SK-N-SH (cell line): Measurements from ENCODE around the gene ECEL1. TPM values are rescaled to one million over a fixed set of nuclear protein-coding genes. Genes with fewer than 3 reads are reported as not detected.

Experiments
- CTCF ChIA-PET: fragments of 300-600, 350-600 bp; formaldehyde crosslinking; extraction: SDS; loops from one replicate; lab custom pipeline; 2021; lab: Yijun Ruan, JAX
- POLR2A ChIA-PET: fragments of 350-600 bp; sonication (Branson Sonifier 250); formaldehyde crosslinking; extraction: SDS; loops from one replicate; lab custom pipeline; 2020; ENCODE audit warnings: antibody characterized with exemption, inconsistent platforms; lab: Yijun Ruan, JAX
- DNase-seq: peaks from one replicate; pipeline ENCODE4 v3.0.0; 2012
- H2AFZ ChIP-seq: fragments of 200-600 bp; sonication (generic); 2 replicates; pipeline ENCODE4 v1.8.1; 2016; ENCODE audit warnings: antibody characterized with exemption, mild to moderate bottlenecking, low read depth
- H3F3A ChIP-seq: fragments of 200-600 bp; sonication (generic); replicated peaks from 2 replicates; pipeline ENCODE3; 2016; ENCODE audit warnings: antibody characterized with exemption, mild to moderate bottlenecking; ENCODE audit not compliant: insufficient read depth
- H3K27ac ChIP-seq, 2 experiments: fragments of 200-500 bp in 1 of 2; fragments of 200-600 bp in 1 of 2; sonication (Bioruptor generic) in 1 of 2; sonication (generic), shearing (Covaris generic) in 1 of 2; 2 replicates each; pipeline versions ENCODE4 v1.5.1 to v1.6.1; 2014 to 2016; ENCODE audit warnings: low read depth in 2 of 2, inconsistent platforms in 1 of 2, low read length in 1 of 2, mild to moderate bottlenecking in 1 of 2, mixed read lengths in 1 of 2
- H3K27me3 ChIP-seq: fragments of 200-600 bp; sonication (generic), shearing (Covaris generic); 2 replicates; pipeline ENCODE4 v1.6.1; 2016; ENCODE audit warnings: mixed run types; ENCODE audit not compliant: insufficient read depth
- H3K36me3 ChIP-seq, 2 experiments: fragments of 200-500 bp in 1 of 2; fragments of 200-600 bp in 1 of 2; sonication (Bioruptor generic) in 1 of 2; sonication (generic) in 1 of 2; replicated peaks in 1 of 2; 2 replicates each; pipeline versions ENCODE3 to v1.5.1; 2014 to 2016; ENCODE audit warnings: low read length in 1 of 2, mild to moderate bottlenecking in 1 of 2; ENCODE audit not compliant: insufficient read depth in 2 of 2, control insufficient read depth in 1 of 2
- H3K4me1 ChIP-seq, 2 experiments: fragments of 200-500 bp in 1 of 2; fragments of 200-600 bp in 1 of 2; sonication (Bioruptor generic) in 1 of 2; sonication (generic), shearing (Covaris generic) in 1 of 2; 2 replicates each; pipeline versions ENCODE4 v1.5.1 to v1.6.1; 2014 to 2016; ENCODE audit warnings: low read depth in 1 of 2, low read length in 1 of 2, mixed run types in 1 of 2; ENCODE audit not compliant: insufficient read depth in 2 of 2, control insufficient read depth in 1 of 2
- H3K4me2 ChIP-seq: fragments of 200-600 bp; sonication (generic), shearing (Covaris generic); 2 replicates; pipeline ENCODE4 v1.6.1; 2017; ENCODE audit warnings: mixed run types
- H3K4me3 ChIP-seq, 2 experiments: fragments of 200-500 bp in 1 of 2; fragments of 200-600 bp in 1 of 2; sonication (Bioruptor generic) in 1 of 2; sonication (generic), shearing (Covaris generic) in 1 of 2; 2 replicates each; pipeline versions ENCODE4 v1.5.1 to v1.8.1; 2014 to 2016; ENCODE audit warnings: low read depth in 2 of 2, inconsistent platforms in 1 of 2, low read length in 1 of 2, mild to moderate bottlenecking in 1 of 2, mixed read lengths in 1 of 2, moderate library complexity in 1 of 2
- H3K79me2 ChIP-seq: fragments of 200-600 bp; sonication (generic); 2 replicates; pipeline ENCODE4 v1.8.1; 2017; ENCODE audit warnings: mild to moderate bottlenecking; ENCODE audit not compliant: insufficient read depth
- H3K9ac ChIP-seq: fragments of 200-600 bp; sonication (generic); 2 replicates; pipeline ENCODE4 v1.6.1; 2017; ENCODE audit warnings: mixed run types
- H3K9me2 ChIP-seq: fragments of 200-600 bp; sonication (generic); 2 replicates; pipeline ENCODE4 v1.6.1; 2017; ENCODE audit warnings: mixed run types
- H3K9me3 ChIP-seq: fragments of 200-600 bp; sonication (generic); 2 replicates; pipeline ENCODE4 v1.6.1; 2017; ENCODE audit warnings: mixed run types, mild to moderate bottlenecking, moderate library complexity
- H4K20me1 ChIP-seq: fragments of 200-600 bp; sonication (generic); 2 replicates; pipeline ENCODE4 v1.6.1; 2017; ENCODE audit warnings: mild to moderate bottlenecking, mixed run types; ENCODE audit not compliant: insufficient read depth
- EP300 ChIP-seq, 2 experiments: IDR thresholded peaks; 2 replicates each; pipeline versions ENCODE4 v1.4.0 to v1.6.1; 2012; ENCODE audit warnings: borderline replicate concordance in 1 of 2, low read depth in 1 of 2, low read length in 1 of 2
- FOXM1 ChIP-seq: IDR thresholded peaks from 2 replicates; pipeline ENCODE4 v1.4.0; 2012; ENCODE audit warnings: low read depth, mild to moderate bottlenecking
- JUND ChIP-seq: IDR thresholded peaks from 2 replicates; pipeline ENCODE4 v1.4.0; 2012
- NFIC ChIP-seq: IDR thresholded peaks from 2 replicates; pipeline ENCODE4 v1.4.0; 2012; ENCODE audit warnings: borderline replicate concordance
- POLR2AphosphoS5 ChIP-seq: IDR thresholded peaks from 2 replicates; pipeline ENCODE4 v1.6.1; 2012; ENCODE audit warnings: low read depth, low read length
- SIN3A ChIP-seq: IDR thresholded peaks from 2 replicates; pipeline ENCODE4 v1.6.1; 2012; ENCODE audit warnings: low read depth, mild to moderate bottlenecking, low read length, moderate library complexity, borderline replicate concordance
- WGBS: methylation state at CpG from one replicate; pipeline ENCODE4 v1.1.6; 2017; ENCODE audit warnings: low lambda C conversion rate; 5-methylcytosine and 5-hydroxymethylcytosine counted together
- polyA plus RNA-seq, 3 experiments: library from polyadenylated mRNA; depleted of rRNA; stranded (reverse); fragments of >200 nt; gene quantifications; 2 replicates each; pipeline ENCODE4 v1.2.3, GENCODE V29; 2012
- TF ChIP-seq, protein P1 (sequence below): IDR thresholded peaks from 2 replicates; pipeline ENCODE4 v1.4.0; 2012; ENCODE audit warnings: low read depth, borderline replicate concordance
- TF ChIP-seq, protein P2 (sequence below): IDR thresholded peaks from 2 replicates; pipeline ENCODE4 v1.6.1; 2012; ENCODE audit warnings: mild to moderate bottlenecking, low read depth, low read length, moderate library complexity
- TF ChIP-seq, protein P3 (sequence below): fragments of 200-600 bp; sonication (generic); IDR thresholded peaks from 2 replicates; pipeline ENCODE4 v1.6.1; 2017; ENCODE audit warnings: antibody characterized with exemption, mild to moderate bottlenecking, moderate library complexity

ECEL1 gene, protein sequence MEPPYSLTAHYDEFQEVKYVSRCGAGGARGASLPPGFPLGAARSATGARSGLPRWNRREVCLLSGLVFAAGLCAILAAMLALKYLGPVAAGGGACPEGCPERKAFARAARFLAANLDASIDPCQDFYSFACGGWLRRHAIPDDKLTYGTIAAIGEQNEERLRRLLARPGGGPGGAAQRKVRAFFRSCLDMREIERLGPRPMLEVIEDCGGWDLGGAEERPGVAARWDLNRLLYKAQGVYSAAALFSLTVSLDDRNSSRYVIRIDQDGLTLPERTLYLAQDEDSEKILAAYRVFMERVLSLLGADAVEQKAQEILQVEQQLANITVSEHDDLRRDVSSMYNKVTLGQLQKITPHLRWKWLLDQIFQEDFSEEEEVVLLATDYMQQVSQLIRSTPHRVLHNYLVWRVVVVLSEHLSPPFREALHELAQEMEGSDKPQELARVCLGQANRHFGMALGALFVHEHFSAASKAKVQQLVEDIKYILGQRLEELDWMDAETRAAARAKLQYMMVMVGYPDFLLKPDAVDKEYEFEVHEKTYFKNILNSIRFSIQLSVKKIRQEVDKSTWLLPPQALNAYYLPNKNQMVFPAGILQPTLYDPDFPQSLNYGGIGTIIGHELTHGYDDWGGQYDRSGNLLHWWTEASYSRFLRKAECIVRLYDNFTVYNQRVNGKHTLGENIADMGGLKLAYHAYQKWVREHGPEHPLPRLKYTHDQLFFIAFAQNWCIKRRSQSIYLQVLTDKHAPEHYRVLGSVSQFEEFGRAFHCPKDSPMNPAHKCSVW
- not detected in 2 replicates for polyA plus RNA-seq (2012; rRNA removed)
- 0.03 TPM in 1 of 2 replicates, not detected in the other for polyA plus RNA-seq (2012; cell fraction: cytosol; rRNA removed)
- polyA plus RNA-seq (2012; cell fraction: nucleus; rRNA removed): not detected in 2 replicates

DNA sequence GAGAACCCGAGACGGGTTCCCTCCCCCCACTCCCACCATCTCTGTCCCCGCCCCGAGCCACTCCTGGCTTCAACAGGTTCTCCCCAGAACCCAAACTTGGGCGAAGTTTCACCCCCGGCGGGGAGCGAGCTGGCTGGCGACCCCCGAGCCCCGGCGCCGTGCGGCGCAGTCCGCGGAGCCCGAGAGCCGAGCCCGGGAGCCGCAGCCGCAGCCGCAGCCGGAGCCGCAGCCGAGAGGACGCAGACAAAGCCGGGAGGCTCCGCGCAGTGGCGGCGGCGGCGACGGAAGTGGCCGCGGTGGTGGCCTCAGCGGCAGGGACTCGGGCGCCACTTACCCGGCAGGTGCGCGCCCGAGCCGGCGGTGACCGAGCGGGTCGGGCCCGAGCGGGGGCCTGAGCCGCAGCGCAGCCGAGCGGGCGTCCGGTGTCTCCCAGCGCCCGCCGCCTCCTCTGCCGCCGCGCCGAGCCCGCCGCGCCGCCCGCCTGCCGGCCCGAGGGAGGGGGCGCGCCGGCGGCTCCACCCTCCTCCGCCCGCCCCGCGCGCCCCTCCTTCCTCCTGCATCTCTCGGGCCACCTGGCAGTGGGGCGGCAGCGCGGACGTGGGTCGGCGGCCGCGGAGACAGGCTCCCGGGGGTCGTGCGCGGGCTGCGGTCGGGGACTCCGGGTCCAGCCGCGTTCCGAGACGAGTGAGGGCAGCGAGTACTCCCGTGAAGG lies at the start of gene ECEL1:
Gene ECEL1, minus strand, starts transcription at position 450 of the 712 bp plus-strand sequence. CDS start 1,181 bp downstream, outside the sequence.
- no peak within 1 kb of the TSS for H2AFZ ChIP-seq
- 11% methylated on average over 7 of the region's 102 CpGs for WGBS
- no peak for TF ChIP-seq SIN3A
- TF ChIP-seq, protein P1, sequence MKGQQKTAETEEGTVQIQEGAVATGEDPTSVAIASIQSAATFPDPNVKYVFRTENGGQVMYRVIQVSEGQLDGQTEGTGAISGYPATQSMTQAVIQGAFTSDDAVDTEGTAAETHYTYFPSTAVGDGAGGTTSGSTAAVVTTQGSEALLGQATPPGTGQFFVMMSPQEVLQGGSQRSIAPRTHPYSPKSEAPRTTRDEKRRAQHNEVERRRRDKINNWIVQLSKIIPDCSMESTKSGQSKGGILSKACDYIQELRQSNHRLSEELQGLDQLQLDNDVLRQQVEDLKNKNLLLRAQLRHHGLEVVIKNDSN: no peak
- no peak for TF ChIP-seq NFIC
- no peak for TF ChIP-seq FOXM1
- TF ChIP-seq EP300 (IDR thresholded peaks at IDR 0.05; ENCODE audit: borderline replicate concordance in 1 of 2, low read depth in 1 of 2, low read length in 1 of 2): no peak
- no peak for TF ChIP-seq JUND
- TF ChIP-seq, protein P2, sequence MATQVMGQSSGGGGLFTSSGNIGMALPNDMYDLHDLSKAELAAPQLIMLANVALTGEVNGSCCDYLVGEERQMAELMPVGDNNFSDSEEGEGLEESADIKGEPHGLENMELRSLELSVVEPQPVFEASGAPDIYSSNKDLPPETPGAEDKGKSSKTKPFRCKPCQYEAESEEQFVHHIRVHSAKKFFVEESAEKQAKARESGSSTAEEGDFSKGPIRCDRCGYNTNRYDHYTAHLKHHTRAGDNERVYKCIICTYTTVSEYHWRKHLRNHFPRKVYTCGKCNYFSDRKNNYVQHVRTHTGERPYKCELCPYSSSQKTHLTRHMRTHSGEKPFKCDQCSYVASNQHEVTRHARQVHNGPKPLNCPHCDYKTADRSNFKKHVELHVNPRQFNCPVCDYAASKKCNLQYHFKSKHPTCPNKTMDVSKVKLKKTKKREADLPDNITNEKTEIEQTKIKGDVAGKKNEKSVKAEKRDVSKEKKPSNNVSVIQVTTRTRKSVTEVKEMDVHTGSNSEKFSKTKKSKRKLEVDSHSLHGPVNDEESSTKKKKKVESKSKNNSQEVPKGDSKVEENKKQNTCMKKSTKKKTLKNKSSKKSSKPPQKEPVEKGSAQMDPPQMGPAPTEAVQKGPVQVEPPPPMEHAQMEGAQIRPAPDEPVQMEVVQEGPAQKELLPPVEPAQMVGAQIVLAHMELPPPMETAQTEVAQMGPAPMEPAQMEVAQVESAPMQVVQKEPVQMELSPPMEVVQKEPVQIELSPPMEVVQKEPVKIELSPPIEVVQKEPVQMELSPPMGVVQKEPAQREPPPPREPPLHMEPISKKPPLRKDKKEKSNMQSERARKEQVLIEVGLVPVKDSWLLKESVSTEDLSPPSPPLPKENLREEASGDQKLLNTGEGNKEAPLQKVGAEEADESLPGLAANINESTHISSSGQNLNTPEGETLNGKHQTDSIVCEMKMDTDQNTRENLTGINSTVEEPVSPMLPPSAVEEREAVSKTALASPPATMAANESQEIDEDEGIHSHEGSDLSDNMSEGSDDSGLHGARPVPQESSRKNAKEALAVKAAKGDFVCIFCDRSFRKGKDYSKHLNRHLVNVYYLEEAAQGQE: no peak
- TF ChIP-seq, all 33 proteins: peak for 0
- H3K9me2 ChIP-seq: no peaks in the 10 kb centered on the region
- DNase-seq: peak; percentile 75
- no peaks in the 10 kb centered on the region for H3K9me3 ChIP-seq
- CTCF ChIA-PET: interaction anchor here (1.5 kb wide), 1 partner anchor 43 kb away, joined by 3 read pairs; no protein-coding TSS in a partner anchor
- H3K36me3 ChIP-seq: no peaks in the 10 kb centered on the region
- no peaks in the 10 kb centered on the region for H3F3A ChIP-seq
- H3K4me1 ChIP-seq: peaks cover 0 to 4% of the 10 kb centered on the region in 2 experiments; a peak in 1 of 4 replicates
- no peak within 1 kb of the TSS for H3K4me2 ChIP-seq
- H3K79me2 ChIP-seq: no peaks in the 10 kb centered on the region
- H3K9ac ChIP-seq: no peak within 1 kb of the TSS
- H3K27me3 ChIP-seq: peaks cover 18% of the 10 kb centered on the region
- H3K27ac ChIP-seq: no peak within 1 kb of the TSS
- H3K4me3 ChIP-seq: peak within 1 kb of the TSS in 1 of 2 experiments; percentile 27; a peak in 1 of 4 replicates
- POLR2A ChIA-PET: no interaction called here
- H4K20me1 ChIP-seq: no peaks in the 10 kb centered on the region

DNA sequence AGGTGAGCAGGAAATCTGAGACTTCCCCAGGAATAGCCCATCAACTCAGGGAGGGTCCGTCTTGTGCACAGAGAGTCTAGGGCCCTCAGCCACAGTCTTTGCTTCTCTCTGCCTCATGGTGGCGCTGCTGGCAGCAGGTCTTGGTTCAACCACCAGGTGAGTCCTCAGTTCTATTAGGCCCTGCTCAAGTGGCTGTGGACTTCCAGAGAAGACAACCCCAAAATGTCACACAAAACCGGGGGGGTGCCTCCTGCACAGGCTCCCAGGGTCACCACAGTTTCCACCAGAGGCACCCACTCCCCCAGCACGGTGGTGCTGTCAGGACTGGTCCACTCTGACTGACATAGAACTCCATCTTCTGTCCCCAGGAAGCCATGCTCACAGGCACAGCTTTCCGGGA lies 49.4 kb upstream of the ECEL1 start:
- Histone ChIP-seq H3K4me2 (no peak overlapping the region), H3K27me3 (no peaks in the 10 kb centered on the region), H3K36me3 (no peaks in the 10 kb centered on the region), H3K9me2 (no peaks in the 10 kb centered on the region), H3F3A (no peaks in the 10 kb centered on the region), H3K9ac (no peak overlapping the region), H3K4me3 (no peak overlapping the region), H3K9me3 (no peaks in the 10 kb centered on the region), H4K20me1 (no peaks in the 10 kb centered on the region), H3K27ac (no peak overlapping the region), H3K4me1 (peaks cover 0 to 5% of the 10 kb centered on the region in 2 experiments; a peak in 1 of 4 replicates), H3K79me2 (no peaks in the 10 kb centered on the region), H2AFZ (no peak overlapping the region)
- TF ChIP-seq POLR2AphosphoS5 (no peak), NFIC (no peak)
- TF ChIP-seq, protein P3, sequence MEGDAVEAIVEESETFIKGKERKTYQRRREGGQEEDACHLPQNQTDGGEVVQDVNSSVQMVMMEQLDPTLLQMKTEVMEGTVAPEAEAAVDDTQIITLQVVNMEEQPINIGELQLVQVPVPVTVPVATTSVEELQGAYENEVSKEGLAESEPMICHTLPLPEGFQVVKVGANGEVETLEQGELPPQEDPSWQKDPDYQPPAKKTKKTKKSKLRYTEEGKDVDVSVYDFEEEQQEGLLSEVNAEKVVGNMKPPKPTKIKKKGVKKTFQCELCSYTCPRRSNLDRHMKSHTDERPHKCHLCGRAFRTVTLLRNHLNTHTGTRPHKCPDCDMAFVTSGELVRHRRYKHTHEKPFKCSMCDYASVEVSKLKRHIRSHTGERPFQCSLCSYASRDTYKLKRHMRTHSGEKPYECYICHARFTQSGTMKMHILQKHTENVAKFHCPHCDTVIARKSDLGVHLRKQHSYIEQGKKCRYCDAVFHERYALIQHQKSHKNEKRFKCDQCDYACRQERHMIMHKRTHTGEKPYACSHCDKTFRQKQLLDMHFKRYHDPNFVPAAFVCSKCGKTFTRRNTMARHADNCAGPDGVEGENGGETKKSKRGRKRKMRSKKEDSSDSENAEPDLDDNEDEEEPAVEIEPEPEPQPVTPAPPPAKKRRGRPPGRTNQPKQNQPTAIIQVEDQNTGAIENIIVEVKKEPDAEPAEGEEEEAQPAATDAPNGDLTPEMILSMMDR: peak; percentile 33; the same call in 1 of the 2 replicates
- TF ChIP-seq, protein P1: no peak
- ChIA-PET POLR2A (no interaction called here), CTCF (interaction anchor here (0.6 kb wide), 1 partner anchor 396 kb away, joined by 3 read pairs; no protein-coding TSS in a partner anchor)
- no peak for DNase-seq
- 95% methylated on average over 3 of the region's 5 CpGs for WGBS
